HG02759 (cell line): Measurements from ENCODE around the gene KLRK1.
"Not testable (repeated sequence)": the region's sequence is repeated elsewhere in the genome, so short reads cannot be mapped to it uniquely, and the experiment has no call there.

Experiments used
- ATAC-seq: cut with Tn5 transposase; IDR thresholded peaks from one replicate; pipeline ENCODE4 v1.9.1; 2021; ENCODE audit warnings: mild to moderate bottlenecking, moderate library complexity; ENCODE audit not compliant: unreplicated experiment

Gene KLRK1

GRCh38 chr12:10389904-10390303 is at the start of gene KLRK1:
Gene KLRK1 (minus strand): TSS chr12:10390041. CDS start chr12:10388810, 1,231 bp downstream.
- ATAC-seq: no peak

GRCh38 chr12:10437601-10438000 is 47.8 kb upstream of the KLRK1 start:
- not testable (repeated sequence) for ATAC-seq

GRCh38 chr12:10435816-10436215 is 46.0 kb upstream of the KLRK1 start, which contains the start of gene KLRC2:
Gene KLRC2 (minus strand): TSS chr12:10436010. CDS start chr12:10435986, 24 bp downstream.
- ATAC-seq: not testable (repeated sequence)

GRCh38 chr12:10430623-10431022 is 40.8 kb upstream of the KLRK1 start:
- ATAC-seq: not testable (repeated sequence)

GRCh38 chr12:10425938-10426337 is 36.1 kb upstream of the KLRK1 start:
- not testable (repeated sequence) for ATAC-seq

GRCh38 chr12:10424260-10424899 is 34.5 kb upstream of the KLRK1 start:
- not testable (repeated sequence) for ATAC-seq

- not testable (repeated sequence) for ATAC-seq
These were observed 32.3 kb upstream of the KLRK1 start for GRCh38 chr12:10422159-10422558.

GRCh38 chr12:10420334-10420733 is 30.5 kb upstream of the KLRK1 start, which contains the start of gene KLRC3:
Gene KLRC3 (minus strand): TSS chr12:10420595. CDS start chr12:10420550, 45 bp downstream.
- ATAC-seq: not testable (repeated sequence)

GRCh38 chr12:10409392-10409791 is 19.6 kb upstream of the KLRK1 start, which contains the start of gene KLRC4:
Gene KLRC4 (minus strand): TSS chr12:10409757. CDS start chr12:10409575, 182 bp downstream.
- no peak for ATAC-seq

GRCh38 chr12:10408842-10409241 is 19.0 kb upstream of the KLRK1 start:
- no peak for ATAC-seq

- ATAC-seq: no peak
These were observed 16.9 kb upstream of the KLRK1 start for GRCh38 chr12:10406725-10407124.

- no peak for ATAC-seq
These were observed 15.5 kb upstream of the KLRK1 start for GRCh38 chr12:10405294-10405693.

- ATAC-seq: no peak
These were observed 15.0 kb upstream of the KLRK1 start for GRCh38 chr12:10404798-10405197.

GRCh38 chr12:10400829-10401228 is 11.0 kb upstream of the KLRK1 start:
- no peak for ATAC-seq

- ATAC-seq: no peak
These were observed 8.3 kb upstream of the KLRK1 start for GRCh38 chr12:10398168-10398567.

GRCh38 chr12:10397296-10397695 is 7.5 kb upstream of the KLRK1 start:
- ATAC-seq: no peak

GRCh38 chr12:10396176-10396575 is 6.3 kb upstream of the KLRK1 start:
- ATAC-seq: not testable (repeated sequence)

GRCh38 chr12:10395390-10395998 is 5.7 kb upstream of the KLRK1 start:
- peak; percentile 76 for ATAC-seq

- not testable (repeated sequence) for ATAC-seq
These were observed 4.8 kb upstream of the KLRK1 start for GRCh38 chr12:10394531-10395152.

GRCh38 chr12:10393291-10393690 is 3.5 kb upstream of the KLRK1 start:
- no peak for ATAC-seq

GRCh38 chr12:10392394-10392930 is 2.6 kb upstream of the KLRK1 start:
- peak; percentile 75 for ATAC-seq
